Kidney epithelial cell (primary cell): ENCODE measurements around the gene TECPR2. TPM values are rescaled to one million over a fixed set of nuclear protein-coding genes. Genes with fewer than 3 reads are reported as not detected.

ENCODE experiments used
- DNase-seq: peaks from one replicate; pipeline ENCODE4 v3.0.0-alpha.2; 2010; ENCODE audit warnings: low read depth
- H3K27me3 ChIP-seq: 2 replicates; pipeline ENCODE4 v1.6.0; 2011; ENCODE audit warnings: low read length; ENCODE audit not compliant: control insufficient read depth, insufficient read depth
- H3K36me3 ChIP-seq: 2 replicates; pipeline ENCODE4 v1.5.1; 2011; ENCODE audit warnings: low read length; ENCODE audit not compliant: control insufficient read depth, insufficient read depth
- H3K4me3 ChIP-seq: 2 replicates; pipeline ENCODE4 v1.5.1; 2011; ENCODE audit warnings: low read depth, mild to moderate bottlenecking, control low read depth, low read length
- total RNA-seq: library from RNA; depleted of rRNA; stranded (reverse); fragments of >200 nt; gene quantifications from 2 replicates; pipeline ENCODE4 v1.2.3, GENCODE V29; 2015
- TF ChIP-seq, protein P1 (sequence below): IDR thresholded peaks from 2 replicates; pipeline ENCODE4 v1.5.1; 2011; ENCODE audit warnings: mild to moderate bottlenecking, moderate library complexity, low read length, control low read depth, inconsistent platforms; ENCODE audit not compliant: insufficient read depth, poor library complexity, severe bottlenecking

The TECPR2 gene
- total RNA-seq, 1 donor from 2014 or later: 16.6 TPM

DNA sequence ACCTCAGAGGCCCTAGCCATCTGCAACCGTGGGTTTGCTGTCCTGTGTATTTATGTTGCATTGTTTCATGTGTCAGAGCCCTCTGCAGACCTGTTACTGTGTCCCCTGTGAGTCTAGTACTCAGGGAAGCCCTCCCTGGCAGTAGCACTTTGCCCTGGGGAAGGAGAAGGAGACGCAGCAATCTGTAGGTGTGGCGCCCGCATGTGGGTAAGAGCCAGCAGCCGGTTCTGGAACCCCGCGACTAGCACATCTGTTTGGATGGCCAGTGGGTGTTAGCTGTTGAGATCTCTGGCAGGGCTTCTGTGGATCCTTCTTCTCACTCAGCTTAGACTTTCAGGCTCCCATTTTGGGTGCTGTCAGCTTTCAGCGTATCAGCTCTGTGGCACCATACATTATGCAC lies 57.0 kb downstream of the TECPR2 start:
- no peak for DNase-seq
- TF ChIP-seq, protein P1, sequence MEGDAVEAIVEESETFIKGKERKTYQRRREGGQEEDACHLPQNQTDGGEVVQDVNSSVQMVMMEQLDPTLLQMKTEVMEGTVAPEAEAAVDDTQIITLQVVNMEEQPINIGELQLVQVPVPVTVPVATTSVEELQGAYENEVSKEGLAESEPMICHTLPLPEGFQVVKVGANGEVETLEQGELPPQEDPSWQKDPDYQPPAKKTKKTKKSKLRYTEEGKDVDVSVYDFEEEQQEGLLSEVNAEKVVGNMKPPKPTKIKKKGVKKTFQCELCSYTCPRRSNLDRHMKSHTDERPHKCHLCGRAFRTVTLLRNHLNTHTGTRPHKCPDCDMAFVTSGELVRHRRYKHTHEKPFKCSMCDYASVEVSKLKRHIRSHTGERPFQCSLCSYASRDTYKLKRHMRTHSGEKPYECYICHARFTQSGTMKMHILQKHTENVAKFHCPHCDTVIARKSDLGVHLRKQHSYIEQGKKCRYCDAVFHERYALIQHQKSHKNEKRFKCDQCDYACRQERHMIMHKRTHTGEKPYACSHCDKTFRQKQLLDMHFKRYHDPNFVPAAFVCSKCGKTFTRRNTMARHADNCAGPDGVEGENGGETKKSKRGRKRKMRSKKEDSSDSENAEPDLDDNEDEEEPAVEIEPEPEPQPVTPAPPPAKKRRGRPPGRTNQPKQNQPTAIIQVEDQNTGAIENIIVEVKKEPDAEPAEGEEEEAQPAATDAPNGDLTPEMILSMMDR: no peak
- Histone ChIP-seq H3K4me3 (no peak overlapping the region), H3K27me3 (no peaks in the 10 kb centered on the region), H3K36me3 (peaks cover 2% of the 10 kb centered on the region)

GRCh38 chr14:102421411-102422057 lies 58.8 kb downstream of the TECPR2 start:
- no peak for DNase-seq
- H3K36me3 ChIP-seq: no peaks in the 10 kb centered on the region
- no peaks in the 10 kb centered on the region for H3K27me3 ChIP-seq
- H3K4me3 ChIP-seq: no peak overlapping the region
- TF ChIP-seq, protein P1: no peak

DNA sequence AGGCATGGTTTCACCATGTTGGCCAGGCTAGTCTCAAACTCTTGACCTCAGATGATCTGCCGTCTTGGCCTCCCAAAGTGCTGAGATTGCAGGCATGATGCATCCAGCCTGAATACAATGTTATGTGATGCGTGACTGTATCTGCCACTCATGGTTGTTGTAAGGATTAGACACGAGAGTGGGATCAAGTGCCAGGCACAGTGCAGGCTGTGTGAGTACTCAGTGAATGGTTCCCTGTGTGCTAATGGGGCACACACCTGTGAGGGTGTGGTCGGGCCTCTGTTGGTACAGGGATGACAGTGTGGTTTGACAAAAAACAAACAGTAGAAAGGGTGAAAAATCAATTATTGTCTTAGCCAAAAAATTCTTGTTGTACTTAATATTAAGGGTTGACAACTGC lies 61.8 kb downstream of the TECPR2 start:
- H3K4me3 ChIP-seq: no peak overlapping the region
- DNase-seq: no peak
- no peaks in the 10 kb centered on the region for H3K27me3 ChIP-seq
- TF ChIP-seq, protein P1: no peak
- no peaks in the 10 kb centered on the region for H3K36me3 ChIP-seq

- H3K4me3 ChIP-seq: no peak overlapping the region
- no peaks in the 10 kb centered on the region for H3K36me3 ChIP-seq
- no peaks in the 10 kb centered on the region for H3K27me3 ChIP-seq
- no peak for DNase-seq
- TF ChIP-seq, protein P1: no peak
These were observed 62.2 kb downstream of the TECPR2 start for GRCh38 chr14:102424923-102425322.

GRCh38 chr14:102426796-102427195 lies 64.1 kb downstream of the TECPR2 start:
- Histone ChIP-seq H3K4me3 (no peak overlapping the region), H3K27me3 (no peaks in the 10 kb centered on the region), H3K36me3 (no peaks in the 10 kb centered on the region)
- TF ChIP-seq, protein P1: no peak
- DNase-seq: no peak

- H3K4me3 ChIP-seq: no peak overlapping the region
- no peaks in the 10 kb centered on the region for H3K27me3 ChIP-seq
- no peak for DNase-seq
- TF ChIP-seq, protein P1: no peak
- no peaks in the 10 kb centered on the region for H3K36me3 ChIP-seq
These were observed 64.9 kb downstream of the TECPR2 start for GRCh38 chr14:102427642-102428041.
